ENCODE data around the gene UAP1. TPM values are rescaled to one million over a fixed set of nuclear protein-coding genes. Genes with fewer than 3 reads are reported as not detected.
"Not testable (repeated sequence)": the region's sequence is repeated elsewhere in the genome, so short reads cannot be mapped to it uniquely, and the experiment has no call there.

UAP1 gene
- total and polyA plus RNA-seq, 8 donors = 16.5 to 184 (median 58.4) TPM

DNA sequence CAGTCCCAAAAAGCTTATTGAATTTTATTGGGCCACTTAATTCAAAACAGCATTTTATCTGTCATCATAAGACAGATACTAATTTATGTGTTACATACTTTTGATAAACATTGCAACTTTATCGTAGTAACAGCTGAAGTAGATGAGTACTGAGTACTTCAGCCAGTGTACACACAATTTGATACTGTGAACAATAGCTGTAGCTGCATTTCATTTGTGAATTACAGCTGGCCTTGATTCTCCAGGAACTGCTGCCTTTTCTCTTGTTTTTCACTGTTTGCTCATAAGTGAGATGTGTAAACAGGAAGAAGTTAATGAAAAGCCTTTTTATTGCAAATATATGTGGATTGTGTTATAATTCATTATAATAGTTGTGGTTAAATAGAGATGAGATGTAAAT, 10.2 kb downstream of the UAP1 start:
- Histone ChIP-seq H3K36me3 (peaks cover 2 to 25% (median 16%) of the 10 kb centered on the region in 4 donors), H3K4me1 (peaks cover 31 to 76% (median 58%) of the 10 kb centered on the region in 4 donors), H3K4me3 (no peak overlapping the region), H3K27me3 (no peaks in the 10 kb centered on the region), H3K27ac (peak overlapping the region in 4 of 5 donors; percentile 26 to 72 (median 38)), H3K9me3 (no peaks in the 10 kb centered on the region)
- WGBS, 5 donors = 22 to 50% (median 28%) methylated on average over 1 of the region's 1 CpG
- peak in 1 of 2 donors; percentile 16 for DNase-seq
- intact Hi-C loops (cut with DNase I; ENCODE audit: low total_unique reads) = no loop called here
- no peak for TF ChIP-seq POLR2AphosphoS5 (IDR thresholded peaks at IDR 0.05)
- no peak for TF ChIP-seq CTCF (IDR thresholded peaks at IDR 0.05)

DNA sequence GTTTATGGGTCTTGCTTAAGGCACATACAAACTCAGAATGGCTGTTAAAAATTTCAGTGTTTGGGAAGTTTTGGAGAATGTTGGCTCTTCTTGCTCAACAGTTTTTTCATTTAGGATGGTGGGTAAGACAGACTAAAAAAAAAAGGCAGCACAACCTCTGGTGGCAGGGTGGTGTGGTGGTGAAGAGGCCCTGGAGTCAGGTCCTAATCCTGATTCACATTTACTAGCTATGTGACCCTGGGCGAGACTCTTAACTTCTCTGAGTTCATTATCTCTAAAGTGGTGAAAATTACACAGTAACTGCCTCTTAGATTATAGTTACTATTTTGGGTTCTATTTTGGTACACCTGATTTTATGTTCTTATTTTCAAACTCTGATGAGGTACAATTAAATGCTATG, 11.6 kb downstream of the UAP1 start:
- Histone ChIP-seq H3K9me3 (no peaks in the 10 kb centered on the region), H3K4me1 (peaks cover 30 to 71% (median 44%) of the 10 kb centered on the region in 4 donors), H3K4me3 (no peak overlapping the region), H3K27ac (peak overlapping the region in 1 of 5 donors; percentile 72), H3K27me3 (no peaks in the 10 kb centered on the region), H3K36me3 (peaks cover 5 to 25% (median 21%) of the 10 kb centered on the region in 4 donors)
- TF ChIP-seq EP300 (IDR thresholded peaks at IDR 0.05) (no peak), CTCF (IDR thresholded peaks at IDR 0.05) (no peak), POLR2A (IDR thresholded peaks at IDR 0.05) (no peak), POLR2AphosphoS5 (IDR thresholded peaks at IDR 0.05) (no peak)
- WGBS, 5 donors = 39 to 70% (median 64%) methylated on average over 1 of the region's 1 CpG
- no peak for DNase-seq
- intact Hi-C loops (cut with DNase I; ENCODE audit: low total_unique reads) = no loop called here

GRCh38 chr1:162578071-162578700, 16.7 kb downstream of the UAP1 start:
- intact Hi-C loops (cut with DNase I; ENCODE audit: low total_unique reads) = no loop called here
- H3K27me3 ChIP-seq = no peaks in the 10 kb centered on the region
- 78 to 93% (median 84%) methylated on average over 4 of the region's 4 CpGs for WGBS, 5 donors
- H3K4me3 ChIP-seq = no peak overlapping the region
- no peaks in the 10 kb centered on the region for H3K9me3 ChIP-seq
- peaks cover 17 to 73% (median 61%) of the 10 kb centered on the region in 4 donors for H3K36me3 ChIP-seq
- H3K27ac ChIP-seq = no peak overlapping the region
- no peak for DNase-seq
- H3K4me1 ChIP-seq = peaks cover 2 to 31% (median 9%) of the 10 kb centered on the region in 4 donors
- TF ChIP-seq CTCF (IDR thresholded peaks at IDR 0.05) (no peak), POLR2A (IDR thresholded peaks at IDR 0.05) (no peak), EP300 (IDR thresholded peaks at IDR 0.05) (no peak), POLR2AphosphoS5 (IDR thresholded peaks at IDR 0.05) (no peak)

DNA sequence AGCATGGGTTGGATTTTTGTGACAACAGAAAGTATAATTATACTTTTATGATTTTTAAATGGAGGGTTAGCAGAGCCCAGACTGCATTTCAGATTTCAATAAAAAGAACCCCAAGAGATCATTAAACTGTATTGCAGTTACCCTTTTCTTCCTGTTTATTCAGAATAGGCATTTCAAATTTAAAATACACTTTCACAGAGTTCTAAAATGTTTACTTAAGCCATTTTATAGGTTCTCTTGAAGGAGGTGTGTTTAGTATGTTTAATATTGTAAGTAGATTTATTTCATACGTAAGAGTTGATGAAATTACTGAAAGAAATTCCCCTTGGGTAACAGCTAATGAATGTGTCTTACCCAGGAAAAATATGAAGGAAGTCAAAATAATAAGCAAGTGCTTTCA, 17.4 kb downstream of the UAP1 start:
- no peak for TF ChIP-seq POLR2A (IDR thresholded peaks at IDR 0.05)
- peaks cover 0 to 23% (median 3%) of the 10 kb centered on the region in 4 donors for H3K4me1 ChIP-seq
- intact Hi-C loops (cut with DNase I; ENCODE audit: low total_unique reads) = no loop called here
- no peak overlapping the region for H3K4me3 ChIP-seq
- WGBS, 5 donors = 68 to 85% (median 81%) methylated on average over 1 of the region's 1 CpG
- no peaks in the 10 kb centered on the region for H3K9me3 ChIP-seq
- no peak for DNase-seq
- H3K27ac ChIP-seq = no peak overlapping the region
- peaks cover 23 to 81% (median 69%) of the 10 kb centered on the region in 4 donors for H3K36me3 ChIP-seq
- H3K27me3 ChIP-seq = no peaks in the 10 kb centered on the region

GRCh38 chr1:162580308-162580707, 18.8 kb downstream of the UAP1 start:
- no peak overlapping the region for H3K27ac ChIP-seq
- peaks cover 23 to 95% (median 82%) of the 10 kb centered on the region in 4 donors for H3K36me3 ChIP-seq
- DNase-seq = no peak
- H3K9me3 ChIP-seq = no peaks in the 10 kb centered on the region
- TF ChIP-seq CTCF (IDR thresholded peaks at IDR 0.05) = no peak
- no peak for TF ChIP-seq POLR2AphosphoS5 (IDR thresholded peaks at IDR 0.05)
- no peak for TF ChIP-seq POLR2A (IDR thresholded peaks at IDR 0.05)
- TF ChIP-seq EP300 (IDR thresholded peaks at IDR 0.05) = no peak
- H3K4me1 ChIP-seq = peaks cover 0 to 15% (median 9%) of the 10 kb centered on the region in 4 donors
- intact Hi-C loops (cut with DNase I; ENCODE audit: low total_unique reads) = no loop called here
- no peaks in the 10 kb centered on the region for H3K27me3 ChIP-seq
- no peak overlapping the region for H3K4me3 ChIP-seq

GRCh38 chr1:162582901-162583300, 21.4 kb downstream of the UAP1 start:
- WGBS, 5 donors = 79 to 98% (median 85%) methylated on average over 6 of the region's 6 CpGs
- H3K4me3 ChIP-seq; H3K9me3 ChIP-seq; DNase-seq; H3K27ac ChIP-seq; intact Hi-C loops (cut with DNase I; ENCODE audit: low total_unique reads); H3K27me3 ChIP-seq: not testable (repeated sequence)
- Histone ChIP-seq H3K36me3 (peaks cover 23 to 91% (median 82%) of the 10 kb centered on the region in 4 donors), H3K4me1 (peaks cover 0 to 16% (median 9%) of the 10 kb centered on the region in 4 donors)

- H3K4me3 ChIP-seq; intact Hi-C loops (cut with DNase I; ENCODE audit: low total_unique reads); H3K27ac ChIP-seq; H3K27me3 ChIP-seq; H3K9me3 ChIP-seq: not testable (repeated sequence)
- 54 to 85% (median 70%) methylated on average over 4 of the region's 4 CpGs for WGBS, 5 donors
- DNase-seq = peak in 1 of 2 donors; percentile 53
- H3K4me1 ChIP-seq = peaks cover 0 to 14% (median 5%) of the 10 kb centered on the region in 4 donors
- H3K36me3 ChIP-seq = peaks cover 22 to 90% (median 81%) of the 10 kb centered on the region in 4 donors
These were observed 23.6 kb downstream of the UAP1 start for GRCh38 chr1:162585101-162585500.

All from stomach (tissue), 9 donors.